GM21367 (cell line): ENCODE results near the gene LCN9.
"Not testable (repeated sequence)": the region's sequence is repeated elsewhere in the genome, so short reads cannot be mapped to it uniquely, and the experiment has no call there.

Experiments
- ATAC-seq: cut with Tn5 transposase; IDR thresholded peaks from one replicate; pipeline ENCODE4 v1.9.1; 2021; ENCODE audit not compliant: unreplicated experiment

LCN9 gene

GRCh38 chr9:135644631-135645218 is 18.4 kb upstream of the LCN9 start:
- ATAC-seq: no peak

GRCh38 chr9:135647884-135648283 is 15.2 kb upstream of the LCN9 start:
- ATAC-seq: no peak

GRCh38 chr9:135648494-135649410 is 14.4 kb upstream of the LCN9 start:
- ATAC-seq: no peak

GRCh38 chr9:135649508-135649907 is 13.6 kb upstream of the LCN9 start:
- no peak for ATAC-seq

GRCh38 chr9:135650408-135650807 is 12.7 kb upstream of the LCN9 start:
- no peak for ATAC-seq

- no peak for ATAC-seq
Measured at GRCh38 chr9:135655317-135655716, 7.8 kb upstream of the LCN9 start.

- no peak for ATAC-seq
Measured at GRCh38 chr9:135657416-135657815, 5.7 kb upstream of the LCN9 start.

GRCh38 chr9:135659252-135659651 is 3.9 kb upstream of the LCN9 start:
- ATAC-seq: no peak

- no peak for ATAC-seq
Measured at GRCh38 chr9:135660407-135660806, 2.7 kb upstream of the LCN9 start.

GRCh38 chr9:135661816-135662560 is 1.1 kb upstream of the LCN9 start:
- ATAC-seq: no peak

GRCh38 chr9:135663451-135663770 is 302 bp downstream of the LCN9 start:
- no peak for ATAC-seq

GRCh38 chr9:135663857-135664256 is 748 bp downstream of the LCN9 start:
- ATAC-seq: no peak

- no peak for ATAC-seq
Measured at GRCh38 chr9:135664266-135664665, 1.2 kb downstream of the LCN9 start.

GRCh38 chr9:135664801-135665794 is 2.0 kb downstream of the LCN9 start:
- ATAC-seq: no peak

GRCh38 chr9:135665795-135666189 is 2.7 kb downstream of the LCN9 start:
- ATAC-seq: no peak

- no peak for ATAC-seq
Measured at GRCh38 chr9:135666534-135667462, 3.7 kb downstream of the LCN9 start.

GRCh38 chr9:135667463-135668001 is 4.4 kb downstream of the LCN9 start:
- no peak for ATAC-seq

GRCh38 chr9:135669018-135669417 is 5.9 kb downstream of the LCN9 start:
- ATAC-seq: not testable (repeated sequence)

GRCh38 chr9:135669616-135670285 is 6.6 kb downstream of the LCN9 start:
- no peak for ATAC-seq
